ENCODE measurements around the gene PHLDB1.
"Not testable (repeated sequence)": the region's sequence is repeated elsewhere in the genome, so short reads cannot be mapped to it uniquely, and the experiment has no call there.

The PHLDB1 gene

GRCh38 chr11:118659953-118660680 is 52.7 kb downstream of the PHLDB1 start:
- DNase-seq = no peak

- no peak for DNase-seq
Observed at GRCh38 chr11:118660681-118661424, 53.4 kb downstream of the PHLDB1 start.

DNA sequence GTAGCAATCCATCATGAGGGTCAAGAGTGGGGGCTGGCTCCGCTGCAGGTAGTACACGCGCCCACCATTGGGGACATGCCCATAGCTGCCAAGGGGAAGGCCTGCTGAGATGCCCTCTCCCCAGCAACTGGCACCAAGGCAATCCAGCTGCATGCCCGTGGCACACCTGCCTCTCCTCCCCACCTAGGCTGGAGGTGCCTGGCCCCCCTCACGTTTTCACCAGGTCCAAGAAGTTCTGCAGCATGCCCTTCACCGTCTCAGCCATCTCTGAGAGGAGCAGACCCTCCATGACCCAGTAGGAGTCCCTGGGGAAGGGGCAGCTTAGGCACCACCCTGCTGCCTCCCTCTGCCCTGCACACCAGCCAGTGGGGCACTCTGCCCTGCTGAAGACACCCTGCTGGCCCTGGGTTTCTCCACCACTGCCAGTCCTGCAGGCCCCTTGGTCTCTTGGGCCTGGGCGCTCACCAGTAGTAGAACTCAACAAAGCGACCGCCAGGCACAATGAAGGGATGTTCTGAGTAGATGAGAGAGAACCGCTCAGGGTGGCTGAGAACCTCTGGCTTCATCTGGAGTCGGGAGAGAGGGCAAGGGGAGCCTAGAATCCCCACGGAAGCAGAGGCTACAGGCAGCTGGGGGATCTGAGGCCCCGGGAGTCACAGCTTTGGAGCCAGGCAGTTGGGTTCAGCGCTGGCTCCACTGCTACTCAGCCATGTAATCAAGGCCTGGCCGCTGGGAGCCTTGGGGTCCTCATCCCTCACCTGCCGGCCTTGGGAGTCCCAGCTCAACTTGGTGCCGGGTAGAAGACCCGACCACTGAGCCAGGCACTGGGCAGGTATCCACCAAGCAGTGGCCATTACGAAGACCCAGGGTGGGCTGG is 54.2 kb downstream of the PHLDB1 start:
- no peak for DNase-seq

GRCh38 chr11:118662401-118663271 is 55.2 kb downstream of the PHLDB1 start:
- DNase-seq = no peak

DNA sequence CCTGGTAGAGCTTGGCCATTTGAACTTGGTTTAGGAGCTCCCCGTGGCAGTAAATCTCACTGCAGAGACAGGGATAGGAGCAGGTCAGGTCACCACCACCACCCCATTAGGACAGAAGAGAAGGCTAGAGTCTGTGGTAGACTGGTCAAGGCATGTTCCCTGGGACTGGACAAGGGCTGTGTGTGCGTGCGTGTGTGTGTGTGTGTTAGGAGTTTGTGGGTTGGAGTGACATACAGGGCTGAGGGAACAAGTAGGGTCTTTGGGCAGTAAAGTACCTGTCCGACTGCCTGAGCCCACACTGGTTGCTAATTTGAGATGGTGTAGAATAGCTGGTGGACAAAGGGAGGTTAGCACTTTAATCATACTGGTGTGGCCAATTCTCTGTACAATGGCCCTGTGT is 56.0 kb downstream of the PHLDB1 start:
- no peak for DNase-seq

DNA sequence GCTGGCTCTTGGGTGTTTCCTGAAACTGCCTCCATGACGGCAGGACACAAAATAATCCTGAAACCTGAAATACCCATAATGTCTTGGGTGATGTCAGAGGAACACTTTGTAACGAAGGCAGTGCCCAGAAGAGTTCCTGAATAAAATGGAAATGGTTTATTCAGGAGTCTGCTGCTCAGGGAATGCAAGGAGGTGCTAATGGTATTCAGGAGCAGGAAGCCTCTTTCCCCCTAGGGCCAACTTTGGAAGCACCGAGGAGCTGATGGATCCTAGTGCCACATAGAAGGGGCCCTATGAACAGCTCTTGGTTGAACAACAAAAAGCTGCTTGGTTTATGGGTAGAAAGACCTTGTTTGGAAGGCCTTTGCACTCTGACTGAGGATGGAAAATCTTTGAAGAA is 56.5 kb downstream of the PHLDB1 start:
- DNase-seq = no peak

DNA sequence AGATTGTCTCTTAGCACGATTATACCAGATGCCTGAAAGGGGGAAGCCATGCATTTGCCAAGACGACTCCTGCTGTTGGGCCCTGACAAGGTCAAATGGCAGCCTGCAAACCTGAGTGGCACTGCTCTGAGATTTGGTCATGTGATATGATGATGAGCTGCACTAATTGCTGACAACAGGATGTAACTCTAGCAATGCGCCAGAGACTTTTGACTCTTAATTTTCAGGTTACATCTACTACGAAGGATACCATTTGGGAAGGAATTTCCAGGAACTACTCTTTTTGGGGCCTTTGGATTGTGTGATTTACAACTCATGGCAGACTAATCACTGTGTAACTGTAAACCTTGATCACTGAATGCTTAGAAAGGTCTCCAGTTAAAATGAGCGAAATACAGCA is 59.0 kb downstream of the PHLDB1 start:
- DNase-seq = no peak

DNA sequence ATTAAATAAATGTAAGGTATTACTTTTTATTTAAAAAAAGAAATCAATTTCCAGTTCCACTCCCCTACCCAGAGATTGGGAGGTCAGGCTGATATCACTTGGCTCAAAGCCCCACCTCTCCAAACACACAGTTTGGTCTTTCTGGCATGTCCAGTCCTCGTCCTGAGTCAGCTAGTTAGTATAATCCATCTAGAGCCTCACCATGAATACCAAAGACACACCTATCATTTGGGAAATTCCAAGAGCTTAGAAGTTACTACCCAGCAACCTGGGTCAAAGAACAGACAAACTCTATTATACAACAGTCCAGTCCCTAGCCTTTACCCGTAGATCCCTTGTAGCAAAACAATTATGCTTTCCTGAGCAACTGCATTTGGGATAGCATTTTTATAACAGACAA is 62.6 kb downstream of the PHLDB1 start:
- no peak for DNase-seq

DNA sequence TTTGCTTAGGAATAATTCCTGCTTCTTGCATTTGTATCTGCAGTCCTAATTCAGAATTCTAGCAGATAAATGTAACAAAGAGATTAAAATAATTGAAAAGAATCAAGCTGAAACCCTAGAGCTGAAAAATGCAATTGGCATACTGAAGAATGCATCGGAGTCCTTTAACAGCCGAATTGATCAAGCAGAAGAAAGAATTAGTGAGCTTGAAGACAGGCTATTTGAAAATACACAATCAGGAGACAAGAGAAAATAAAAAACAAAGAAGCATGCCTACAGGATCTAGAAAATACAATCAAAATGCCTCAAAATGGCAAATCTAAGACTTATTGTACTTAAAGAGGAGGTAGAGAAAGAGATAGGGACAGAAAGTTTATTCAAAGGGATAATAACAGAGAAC is 63.8 kb downstream of the PHLDB1 start:
- DNase-seq = no peak

DNA sequence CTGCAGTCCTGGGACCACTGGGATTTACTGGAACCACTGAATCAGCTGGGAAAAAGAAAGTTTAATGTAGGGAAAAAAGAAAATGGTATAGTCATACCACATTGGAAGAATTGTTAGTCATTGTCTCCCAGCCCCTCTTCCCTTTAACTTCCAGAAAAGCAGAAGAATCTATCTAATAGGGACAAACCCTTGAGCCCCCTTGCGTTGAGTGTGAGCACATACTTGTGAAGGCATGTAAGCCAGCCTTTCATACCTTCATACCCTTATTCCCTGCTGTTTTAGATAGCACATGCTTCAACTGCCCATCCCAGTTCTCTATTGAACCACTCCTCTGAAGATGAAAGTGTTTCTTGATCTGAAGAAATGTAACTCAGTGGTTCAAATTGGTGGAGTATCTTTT is 65.4 kb downstream of the PHLDB1 start:
- DNase-seq = no peak

DNA sequence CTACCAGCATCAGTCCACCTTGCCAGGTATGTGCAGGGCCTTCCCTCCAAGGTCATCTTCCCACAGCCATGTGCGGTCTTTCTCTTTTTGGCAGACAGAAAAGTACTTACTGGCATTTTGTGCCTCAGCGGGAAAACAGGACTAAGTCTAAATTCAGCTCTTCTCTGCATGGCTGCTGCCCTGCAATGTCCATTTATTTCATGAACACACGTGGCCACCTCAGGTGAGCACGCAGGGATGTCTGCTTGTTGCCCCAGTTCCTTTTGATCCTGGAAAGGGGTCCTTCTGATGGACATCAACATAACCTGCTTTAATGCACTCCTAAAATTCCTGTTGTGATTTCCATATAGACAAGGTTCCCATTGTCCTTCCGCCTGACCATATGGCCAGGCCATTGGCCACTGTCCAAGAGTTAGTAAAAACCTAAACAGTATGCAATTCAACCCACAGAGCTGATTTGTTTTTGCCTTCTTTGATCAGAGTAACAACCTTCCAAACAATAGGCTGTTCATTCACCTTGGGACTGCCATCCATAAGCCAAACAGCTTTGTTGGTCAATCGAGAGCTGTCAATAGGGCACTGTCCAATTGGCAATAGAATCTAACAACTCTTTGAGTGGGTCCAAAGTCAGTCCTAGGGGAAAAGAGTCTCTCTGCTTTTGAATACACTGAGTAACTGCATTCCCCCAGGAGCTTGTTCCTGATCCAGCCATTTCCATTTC is 66.1 kb downstream of the PHLDB1 start:
- DNase-seq = no peak

DNA sequence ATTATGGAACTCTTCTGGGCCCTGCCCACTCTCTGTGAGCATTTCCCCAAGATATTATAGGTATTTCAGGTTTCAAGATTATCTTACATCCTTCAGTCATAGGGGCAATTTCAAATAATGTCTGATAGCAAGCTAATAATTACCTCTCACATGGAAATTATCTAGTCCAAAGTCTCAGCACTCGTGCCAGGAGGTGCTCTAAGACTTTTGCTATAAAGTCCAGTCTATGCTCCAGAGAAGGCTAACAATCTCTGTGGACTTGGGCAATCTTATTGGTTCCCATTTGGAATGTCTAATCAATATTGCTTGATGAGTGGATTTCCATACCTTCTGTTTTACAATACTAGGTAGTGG is 66.6 kb downstream of the PHLDB1 start:
- DNase-seq = no peak

GRCh38 chr11:118677977-118678376 is 70.6 kb downstream of the PHLDB1 start:
- DNase-seq = no peak

- DNase-seq = not testable (repeated sequence)
Observed at GRCh38 chr11:118678908-118679307, 71.5 kb downstream of the PHLDB1 start.

GRCh38 chr11:118679483-118679882 is 72.1 kb downstream of the PHLDB1 start, which contains the start of gene TREH:
TREH (minus strand) TSS chr11:118679650; CDS start chr11:118679627, 23 bp downstream.
- no peak for DNase-seq

GRCh38 chr11:118682372-118682771 is 75.0 kb downstream of the PHLDB1 start:
- DNase-seq = no peak

DNA sequence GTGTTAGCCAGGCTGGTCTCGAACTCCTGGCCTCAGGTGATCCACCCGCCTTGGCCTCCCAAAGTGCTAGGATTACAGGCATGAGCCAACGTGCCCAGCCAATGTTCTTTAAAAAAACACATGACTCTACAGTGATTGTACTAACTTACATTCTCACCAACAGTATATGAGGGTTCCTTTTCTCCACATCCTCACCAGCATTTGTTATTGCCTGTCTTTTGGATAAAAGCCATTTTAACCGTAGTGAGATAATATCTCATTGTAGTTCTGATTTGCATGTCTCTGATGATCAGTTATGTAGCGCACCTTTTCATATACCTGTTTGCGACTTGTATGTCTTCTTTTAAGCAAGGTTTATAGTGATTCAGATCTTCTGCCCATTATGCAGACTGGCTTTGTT is 75.5 kb downstream of the PHLDB1 start:
- DNase-seq = not testable (repeated sequence)

- no peak for DNase-seq
Observed at GRCh38 chr11:118684187-118684586, 76.8 kb downstream of the PHLDB1 start.

DNA sequence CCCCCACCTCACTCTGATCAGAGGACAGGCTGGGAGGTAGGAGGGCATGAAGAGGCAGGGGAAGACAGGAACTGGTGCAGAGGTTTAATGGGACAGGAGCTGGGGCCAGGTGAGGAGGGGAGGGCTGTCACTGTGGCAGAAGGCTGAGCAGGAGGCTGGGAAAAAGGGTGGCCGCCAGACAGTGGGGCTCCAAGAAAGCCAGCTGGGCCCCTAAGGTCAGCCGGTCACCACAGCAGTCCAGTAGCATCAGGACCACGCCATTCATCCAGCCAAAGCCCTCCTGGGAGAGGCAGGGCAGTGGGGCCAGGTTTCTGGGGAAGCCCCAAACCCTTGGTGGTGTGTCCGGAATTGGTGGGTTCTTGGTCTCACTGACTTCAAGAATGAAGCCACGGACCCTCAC is 80.5 kb downstream of the PHLDB1 start:
- DNase-seq = no peak

DNA sequence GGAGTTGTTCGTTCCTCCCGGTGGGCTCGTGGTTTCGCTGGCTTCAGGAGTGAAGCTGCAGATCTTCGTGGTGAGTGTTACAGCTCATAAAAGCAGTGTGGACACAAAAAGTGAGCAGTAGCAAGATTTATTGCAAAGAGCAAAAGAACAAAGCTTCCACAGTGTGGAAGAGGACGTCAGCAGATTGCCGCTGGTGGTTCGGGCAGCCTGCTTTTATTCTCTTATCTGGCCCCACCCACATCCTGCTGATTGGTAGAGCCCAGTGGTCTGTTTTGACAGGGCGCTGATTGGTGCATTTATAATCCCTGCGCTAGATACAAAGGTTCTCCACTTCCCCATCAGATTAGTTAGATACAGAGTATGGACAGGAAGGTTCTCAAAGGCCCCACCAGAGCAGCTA is 80.9 kb downstream of the PHLDB1 start:
- DNase-seq = not testable (repeated sequence)

- no peak for DNase-seq
Observed at GRCh38 chr11:118688851-118689502, 81.6 kb downstream of the PHLDB1 start.

Measured in activated effector memory CD4-positive, alpha-beta T cell treated with Interleukin-2 at 50 U/mL for 16 hours (primary cell).